ENCODE data around the gene ALDH1A1. TPM values are rescaled to one million over a fixed set of nuclear protein-coding genes. Genes with fewer than 3 reads are reported as not detected.

ALDH1A1 gene
- total RNA-seq, 2 experiments from 2014 or later: not detected

- ATAC-seq (no peak), DNase-seq (no peak)
- Mint-ChIP-seq H3K4me3 (no peak overlapping the region), H3K9me3 (ENCODE audit: low read depth) (no peaks in the 10 kb centered on the region), H3K27me3 (no peaks in the 10 kb centered on the region), H3K36me3 (no peaks in the 10 kb centered on the region), H3K4me1 (no peaks in the 10 kb centered on the region), H3K27ac (no peak overlapping the region)
- CTCF ChIA-PET: interaction anchor here (0.9 kb wide), 1 partner anchor 640 kb away, joined by 3 read pairs; no protein-coding TSS in a partner anchor
These were observed 40.1 kb downstream of the ALDH1A1 start for GRCh38 chr9:72912476-72913381.

- DNase-seq (no peak), ATAC-seq (no peak)
- no peaks in the 10 kb centered on the region for H3K36me3 Mint-ChIP-seq
- no peaks in the 10 kb centered on the region for H3K4me1 Mint-ChIP-seq
- H3K27ac Mint-ChIP-seq: no peak overlapping the region
- CTCF ChIA-PET: interaction anchor here (0.9 kb wide), 1 partner anchor 639 kb away, joined by 3 read pairs; no protein-coding TSS in a partner anchor
- no peaks in the 10 kb centered on the region for H3K27me3 Mint-ChIP-seq
- no peaks in the 10 kb centered on the region for H3K9me3 Mint-ChIP-seq (ENCODE audit: low read depth)
- no peak overlapping the region for H3K4me3 Mint-ChIP-seq
These were observed 41.0 kb downstream of the ALDH1A1 start for GRCh38 chr9:72911816-72912215.

DNA sequence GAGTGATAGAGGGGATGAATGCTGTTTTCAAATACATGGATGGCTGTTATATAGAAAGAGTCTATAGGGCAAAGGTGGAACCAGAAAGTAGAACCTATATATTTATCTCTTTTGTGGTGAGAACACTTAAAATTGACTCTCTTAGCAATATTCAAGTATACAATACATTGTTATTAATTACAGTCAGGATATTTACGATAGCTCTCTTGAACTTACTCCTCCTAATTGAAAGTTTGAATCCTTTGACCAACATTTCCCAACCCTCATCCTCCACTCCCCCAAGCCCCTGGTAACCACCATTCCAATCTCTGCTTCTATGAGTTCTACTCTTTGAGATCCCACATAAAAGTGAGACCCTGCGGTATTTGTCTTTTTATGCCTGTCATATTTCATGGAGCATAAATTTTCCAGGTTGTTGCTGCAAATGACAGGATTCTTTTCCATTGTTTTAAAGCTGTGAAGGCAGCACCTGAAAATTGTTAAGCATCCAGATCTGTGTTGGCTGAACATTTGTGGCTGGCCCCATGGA is 41.5 kb downstream of the ALDH1A1 start:
- no peak for DNase-seq
- H3K4me1 Mint-ChIP-seq: no peaks in the 10 kb centered on the region

DNA sequence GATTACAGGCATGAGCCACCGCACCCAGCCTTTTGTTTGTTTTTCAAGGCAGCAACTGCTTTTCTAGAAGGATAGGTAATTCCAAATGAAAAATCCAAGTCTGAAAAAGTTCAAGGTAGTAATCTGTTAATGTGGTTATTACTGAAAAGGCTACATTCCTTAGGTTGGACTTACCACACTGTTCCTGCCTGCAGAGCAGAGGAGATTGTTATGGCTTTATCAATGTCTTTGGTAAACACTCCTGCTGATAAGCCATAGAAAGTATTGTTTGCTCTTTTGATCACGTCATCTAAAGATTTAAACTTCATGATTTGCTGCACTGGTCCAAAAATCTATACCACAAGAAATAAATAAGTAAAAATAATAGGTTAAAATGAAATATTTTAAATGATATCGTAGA is 43.4 kb downstream of the ALDH1A1 start:
- CTCF ChIA-PET: no interaction called here
- peaks cover under 1% of the 10 kb centered on the region for H3K27me3 Mint-ChIP-seq
- DNase-seq: no peak
- H3K4me1 Mint-ChIP-seq: no peaks in the 10 kb centered on the region
- ATAC-seq: no peak
- no peak overlapping the region for H3K4me3 Mint-ChIP-seq
- H3K36me3 Mint-ChIP-seq: no peaks in the 10 kb centered on the region
- no peak overlapping the region for H3K27ac Mint-ChIP-seq
- no peaks in the 10 kb centered on the region for H3K9me3 Mint-ChIP-seq (ENCODE audit: low read depth)

More for the DNA sequence above, 41.5 kb downstream of the ALDH1A1 start:
- no peaks in the 10 kb centered on the region for H3K9me3 Mint-ChIP-seq (ENCODE audit: low read depth)
- H3K27me3 Mint-ChIP-seq: no peaks in the 10 kb centered on the region
- H3K36me3 Mint-ChIP-seq: no peaks in the 10 kb centered on the region
- H3K27ac Mint-ChIP-seq: no peak overlapping the region
- H3K4me3 Mint-ChIP-seq: no peak overlapping the region
- ATAC-seq: no peak
- CTCF ChIA-PET: no interaction called here

- Mint-ChIP-seq H3K9me3 (ENCODE audit: low read depth) (no peaks in the 10 kb centered on the region), H3K4me3 (no peak overlapping the region), H3K36me3 (no peaks in the 10 kb centered on the region), H3K4me1 (no peaks in the 10 kb centered on the region), H3K27me3 (peaks cover 8% of the 10 kb centered on the region), H3K27ac (no peak overlapping the region)
- no peak for ATAC-seq
- CTCF ChIA-PET: no interaction called here
- no peak for DNase-seq
These were observed 45.4 kb downstream of the ALDH1A1 start for GRCh38 chr9:72907421-72907820.

DNA sequence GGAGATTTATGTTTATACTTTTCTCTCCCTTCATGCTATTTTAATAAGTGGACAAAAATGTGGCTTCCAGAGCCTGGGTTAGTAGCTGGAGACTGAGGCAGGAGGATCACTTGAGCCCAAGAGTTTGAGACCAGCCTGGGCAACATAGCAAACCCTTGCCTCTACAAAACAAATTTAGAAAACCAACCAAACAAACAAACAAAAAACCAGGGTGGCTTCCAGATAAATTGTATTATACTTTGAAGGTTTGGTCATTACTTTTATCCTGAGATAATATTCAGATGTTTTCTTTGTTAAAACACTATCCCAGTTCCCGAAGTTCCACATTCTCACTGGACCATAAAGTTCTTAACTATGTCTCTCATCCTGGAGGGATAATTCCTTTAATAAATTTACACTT is 46.0 kb downstream of the ALDH1A1 start:
- Mint-ChIP-seq H3K4me3 (no peak overlapping the region), H3K4me1 (no peaks in the 10 kb centered on the region), H3K27me3 (peaks cover 12% of the 10 kb centered on the region), H3K9me3 (ENCODE audit: low read depth) (no peaks in the 10 kb centered on the region), H3K27ac (no peak overlapping the region), H3K36me3 (no peaks in the 10 kb centered on the region)
- ATAC-seq: no peak
- CTCF ChIA-PET: no interaction called here
- DNase-seq: no peak

DNA sequence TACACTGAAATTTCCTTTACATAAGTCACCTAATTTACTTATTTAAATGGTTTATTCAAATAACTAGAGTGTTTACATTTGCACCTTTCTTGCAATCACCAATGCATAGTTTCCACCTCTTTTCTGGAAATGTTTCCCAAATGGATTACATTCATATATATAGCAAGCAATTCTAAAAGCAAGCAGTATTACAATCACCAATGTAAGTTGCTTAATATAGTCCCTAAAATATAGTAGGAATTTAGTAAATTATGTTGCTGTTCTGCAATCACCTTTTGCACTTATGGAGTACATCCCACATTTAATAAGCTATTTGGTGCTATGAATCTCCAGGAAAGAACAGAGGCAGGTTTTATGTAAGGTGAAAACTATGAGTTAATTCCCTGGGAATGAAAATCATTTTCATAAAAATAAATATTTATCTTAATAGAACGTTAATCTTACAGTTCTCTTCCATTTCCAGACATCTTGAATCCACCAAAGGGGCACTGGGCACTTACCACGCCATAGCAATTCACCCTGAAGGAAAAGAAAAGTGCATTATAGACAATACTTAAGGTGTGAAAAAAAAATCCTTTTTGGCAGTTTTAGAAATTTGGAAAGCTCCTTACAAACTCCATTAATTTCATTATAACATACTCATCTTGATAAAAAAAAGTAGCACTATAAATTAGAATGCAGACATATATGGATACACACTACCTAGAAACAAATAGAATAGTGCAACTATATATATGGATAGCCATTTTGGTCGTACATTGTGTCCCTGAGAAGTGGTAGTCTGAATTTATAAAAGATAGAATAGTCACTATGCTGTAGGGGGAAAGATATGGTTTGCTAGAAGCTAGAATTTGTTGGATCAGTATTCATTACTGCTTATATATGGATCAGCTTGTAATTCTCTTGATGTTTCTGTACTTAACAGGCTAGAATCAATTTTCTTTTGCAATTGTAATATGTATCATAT is 47.1 kb downstream of the ALDH1A1 start:
- Mint-ChIP-seq H3K36me3 (no peaks in the 10 kb centered on the region), H3K4me3 (no peak overlapping the region), H3K27me3 (peaks cover 15% of the 10 kb centered on the region), H3K9me3 (ENCODE audit: low read depth) (no peaks in the 10 kb centered on the region), H3K27ac (no peak overlapping the region), H3K4me1 (no peaks in the 10 kb centered on the region)
- DNase-seq: no peak
- no peak for ATAC-seq
- CTCF ChIA-PET: no interaction called here

- Mint-ChIP-seq H3K27me3 (peaks cover 15% of the 10 kb centered on the region), H3K4me3 (no peak overlapping the region), H3K4me1 (no peaks in the 10 kb centered on the region), H3K9me3 (ENCODE audit: low read depth) (no peaks in the 10 kb centered on the region), H3K27ac (no peak overlapping the region), H3K36me3 (no peaks in the 10 kb centered on the region)
- DNase-seq: no peak
- CTCF ChIA-PET: interaction anchor here (0.6 kb wide), 1 partner anchor 1219 kb away, joined by 3 read pairs; no protein-coding TSS in a partner anchor
- ATAC-seq: no peak
These were observed 48.4 kb downstream of the ALDH1A1 start for GRCh38 chr9:72904267-72905093.

GRCh38 chr9:72903103-72903502 is 49.8 kb downstream of the ALDH1A1 start:
- Mint-ChIP-seq H3K4me3 (no peak overlapping the region), H3K36me3 (no peaks in the 10 kb centered on the region), H3K4me1 (no peaks in the 10 kb centered on the region), H3K27ac (no peak overlapping the region), H3K9me3 (ENCODE audit: low read depth) (no peaks in the 10 kb centered on the region), H3K27me3 (peaks cover 15% of the 10 kb centered on the region)
- DNase-seq: no peak
- CTCF ChIA-PET: no interaction called here
- ATAC-seq: no peak

- Mint-ChIP-seq H3K36me3 (no peaks in the 10 kb centered on the region), H3K27ac (no peak overlapping the region), H3K4me3 (no peak overlapping the region), H3K9me3 (ENCODE audit: low read depth) (no peaks in the 10 kb centered on the region), H3K4me1 (no peaks in the 10 kb centered on the region), H3K27me3 (peaks cover 15% of the 10 kb centered on the region)
- no peak for DNase-seq
- no peak for ATAC-seq
- CTCF ChIA-PET: no interaction called here
These were observed 50.6 kb downstream of the ALDH1A1 start for GRCh38 chr9:72902268-72902667.

DNA sequence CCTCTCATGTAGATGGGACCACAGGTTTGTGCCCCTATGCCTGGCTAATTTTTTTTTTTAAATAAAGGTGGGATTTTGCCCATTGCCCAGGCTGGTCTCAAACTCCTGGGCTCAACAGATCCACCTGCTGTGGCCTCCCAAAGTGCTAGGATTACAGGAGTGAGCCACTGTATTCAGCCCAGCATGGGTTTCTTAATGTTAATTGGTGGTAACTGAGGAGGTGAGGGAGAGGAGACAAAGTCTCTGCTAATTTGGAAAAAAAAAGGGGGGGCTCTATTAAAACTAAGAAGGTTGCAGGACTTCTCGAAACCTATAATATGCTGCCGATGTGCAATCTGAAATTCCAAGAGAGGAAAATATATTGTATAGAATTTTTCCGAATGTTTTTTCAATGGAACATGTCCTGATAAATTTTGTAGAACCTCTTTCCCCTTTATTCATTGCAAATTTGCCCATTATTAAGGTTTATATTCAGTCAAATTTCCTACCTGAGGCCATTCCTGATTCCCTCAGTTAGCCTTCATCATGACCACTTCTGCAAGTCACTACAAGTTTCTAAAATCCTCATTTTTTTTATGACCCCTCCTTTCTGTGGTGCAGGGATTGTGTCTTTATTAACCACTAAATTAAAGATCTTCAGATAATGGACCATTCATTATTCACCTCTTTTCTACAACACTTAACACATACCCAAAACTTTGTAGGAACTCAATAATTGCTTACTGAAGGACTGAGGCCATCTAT is 52.9 kb downstream of the ALDH1A1 start:
- Mint-ChIP-seq H3K9me3 (ENCODE audit: low read depth) (no peaks in the 10 kb centered on the region), H3K27me3 (peaks cover 18% of the 10 kb centered on the region), H3K4me1 (no peaks in the 10 kb centered on the region), H3K27ac (no peak overlapping the region), H3K4me3 (no peak overlapping the region), H3K36me3 (no peaks in the 10 kb centered on the region)
- CTCF ChIA-PET: no interaction called here
- DNase-seq (no peak), ATAC-seq (no peak)

Data from activated CD8-positive, alpha-beta memory T cell treated with anti-CD3 and anti-CD28 coated beads, Interleukin-2, amount 10 ng/mL, durations not matched to agents 7 days and 5 days (primary cell).